ENCODE data around the gene BPIFB1.

- TF ChIP-seq MYC (IDR thresholded peaks at IDR 0.05; ENCODE audit: low read depth, low read length) (no peak), CTCF (IDR thresholded peaks at IDR 0.05; ENCODE audit: low read depth, low read length) (no peak)
Measured at GRCh38 chr20:33343521-33343920, 60.5 kb downstream of the BPIFB1 start.

Measured in NB4 (cell line).